Measurements from ENCODE around the gene LGI4.
"Not testable (repeated sequence)": the region's sequence is repeated elsewhere in the genome, so short reads cannot be mapped to it uniquely, and the experiment has no call there.

Gene LGI4

DNA sequence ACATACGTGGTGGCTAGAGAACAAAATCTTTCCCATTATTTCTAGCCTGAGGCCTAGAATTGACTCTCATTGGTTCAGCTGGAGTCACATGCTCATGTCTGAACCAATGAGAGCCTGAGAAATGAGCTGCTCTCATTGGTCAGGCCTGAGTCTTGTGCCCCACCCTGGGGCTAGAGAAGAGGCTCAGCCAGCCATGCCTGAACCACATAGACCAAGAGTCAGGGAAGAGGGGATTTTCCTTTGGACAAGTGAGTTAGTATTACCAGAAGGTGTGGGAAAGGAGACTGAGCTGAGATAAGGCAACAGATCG, 26.5 kb upstream of the LGI4 start:
- no peak overlapping the region for H3K4me3 ChIP-seq (ENCODE audit: low read depth, low read length)

DNA sequence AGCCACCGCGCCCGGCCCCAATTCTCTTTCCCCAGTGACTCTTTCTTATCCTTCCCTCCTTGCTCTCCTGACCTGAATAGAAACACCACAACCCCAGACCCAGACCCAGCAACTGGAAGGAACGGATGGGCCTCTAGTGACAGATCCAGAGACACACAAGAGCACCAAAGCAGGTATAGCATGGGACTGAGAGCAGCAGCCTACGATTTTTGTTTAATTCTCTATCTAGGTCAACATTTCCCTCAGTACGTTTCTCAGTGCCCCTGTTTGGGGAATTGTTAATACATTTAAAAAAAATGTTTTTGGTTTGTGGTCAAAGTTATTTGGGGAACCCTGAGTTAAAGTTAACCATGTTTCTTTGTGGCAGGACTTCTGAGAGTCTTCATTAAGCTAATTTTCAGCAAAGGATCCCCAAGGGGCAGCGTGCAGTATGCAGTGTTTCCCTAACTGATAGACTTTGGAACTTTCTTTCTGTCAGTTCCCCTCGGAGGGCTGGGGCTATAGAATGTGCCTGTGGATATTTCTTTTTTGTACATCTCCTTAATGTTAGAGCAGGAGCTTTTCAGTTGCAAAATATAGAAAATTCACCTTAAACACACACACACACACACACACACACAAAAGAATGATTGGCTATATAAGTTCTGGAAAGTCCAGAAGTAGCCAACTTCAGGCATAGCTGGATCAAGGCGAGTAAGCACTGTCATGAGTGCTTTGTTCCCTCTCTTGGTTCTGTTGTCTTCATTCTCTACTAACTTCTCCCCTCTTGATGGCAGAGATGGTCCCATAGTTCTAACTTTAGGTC, 26.0 kb upstream of the LGI4 start:
- no peak overlapping the region for H3K4me3 ChIP-seq (ENCODE audit: low read depth, low read length)

GRCh38 chr19:35159606-35160005, 24.7 kb upstream of the LGI4 start:
- no peak overlapping the region for H3K4me3 ChIP-seq (ENCODE audit: low read depth, low read length)

DNA sequence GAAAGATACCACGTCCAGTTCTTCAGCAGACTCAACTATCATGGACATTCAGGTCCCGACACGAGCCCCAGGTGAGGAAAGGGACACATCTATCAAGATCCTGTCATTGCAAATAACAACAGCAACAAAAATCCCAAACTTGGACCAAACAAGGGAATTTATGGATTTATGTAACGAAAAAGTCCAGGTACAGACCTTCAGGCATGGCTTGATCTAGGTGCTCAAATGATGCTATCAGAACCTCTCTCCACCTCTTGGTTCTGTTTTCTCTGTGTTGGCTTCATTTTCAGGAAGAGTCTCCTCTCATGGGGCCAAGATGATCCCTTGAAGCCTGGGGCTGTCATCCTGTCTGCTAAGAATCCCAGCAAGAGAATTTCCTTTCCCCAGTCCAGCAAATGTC, 22.6 kb upstream of the LGI4 start:
- no peak overlapping the region for H3K4me3 ChIP-seq (ENCODE audit: low read depth, low read length)

- H3K4me3 ChIP-seq (ENCODE audit: low read depth, low read length) = no peak overlapping the region
Measured at GRCh38 chr19:35156673-35157014, 21.8 kb upstream of the LGI4 start.

DNA sequence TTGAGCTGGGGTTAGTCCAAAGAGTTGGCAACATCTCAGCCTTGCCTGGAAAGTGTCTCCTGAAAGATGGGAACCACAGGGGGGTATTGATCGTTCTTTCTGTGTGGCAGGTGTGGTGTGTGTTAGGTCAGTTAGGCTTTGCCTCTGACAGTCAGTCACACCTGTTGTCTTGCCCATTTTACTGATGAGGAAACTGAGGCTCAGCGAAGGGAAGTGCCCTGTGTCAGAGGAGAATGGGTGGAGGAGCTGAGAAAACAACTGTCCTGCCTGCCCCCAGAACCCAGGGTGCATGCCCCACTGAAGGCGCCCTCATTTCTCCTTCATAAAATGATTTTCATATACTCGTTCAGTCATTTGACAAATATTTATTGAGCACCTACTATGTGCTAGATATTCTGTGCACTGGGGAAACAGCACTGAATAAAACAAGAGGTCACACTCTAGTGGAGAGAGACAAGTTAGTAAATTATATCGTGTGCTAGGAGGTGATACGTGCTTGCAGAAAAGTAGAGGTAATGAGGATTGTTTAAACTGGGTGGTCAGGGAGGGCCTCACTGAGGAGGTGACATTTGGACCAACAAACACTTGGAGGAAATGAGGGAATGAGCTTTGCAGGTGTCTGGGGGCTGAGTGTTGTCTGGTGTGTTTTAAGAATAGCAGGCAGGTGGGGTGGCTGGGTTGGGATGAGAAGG, 21.3 kb upstream of the LGI4 start:
- H3K4me3 ChIP-seq (ENCODE audit: low read depth, low read length) = no peak overlapping the region

GRCh38 chr19:35155441-35155840, 20.6 kb upstream of the LGI4 start:
- H3K4me3 ChIP-seq (ENCODE audit: low read depth, low read length) = peak overlapping the region; percentile 72

- H3K4me3 ChIP-seq (ENCODE audit: low read depth, low read length) = peak within 1 kb of the TSS; percentile 72
Measured at GRCh38 chr19:35154525-35155406, 19.9 kb upstream of the LGI4 start, which contains the start of gene FXYD5. FXYD5 (plus strand) TSS chr19:35154735; CDS start chr19:35155551, 816 bp downstream.

DNA sequence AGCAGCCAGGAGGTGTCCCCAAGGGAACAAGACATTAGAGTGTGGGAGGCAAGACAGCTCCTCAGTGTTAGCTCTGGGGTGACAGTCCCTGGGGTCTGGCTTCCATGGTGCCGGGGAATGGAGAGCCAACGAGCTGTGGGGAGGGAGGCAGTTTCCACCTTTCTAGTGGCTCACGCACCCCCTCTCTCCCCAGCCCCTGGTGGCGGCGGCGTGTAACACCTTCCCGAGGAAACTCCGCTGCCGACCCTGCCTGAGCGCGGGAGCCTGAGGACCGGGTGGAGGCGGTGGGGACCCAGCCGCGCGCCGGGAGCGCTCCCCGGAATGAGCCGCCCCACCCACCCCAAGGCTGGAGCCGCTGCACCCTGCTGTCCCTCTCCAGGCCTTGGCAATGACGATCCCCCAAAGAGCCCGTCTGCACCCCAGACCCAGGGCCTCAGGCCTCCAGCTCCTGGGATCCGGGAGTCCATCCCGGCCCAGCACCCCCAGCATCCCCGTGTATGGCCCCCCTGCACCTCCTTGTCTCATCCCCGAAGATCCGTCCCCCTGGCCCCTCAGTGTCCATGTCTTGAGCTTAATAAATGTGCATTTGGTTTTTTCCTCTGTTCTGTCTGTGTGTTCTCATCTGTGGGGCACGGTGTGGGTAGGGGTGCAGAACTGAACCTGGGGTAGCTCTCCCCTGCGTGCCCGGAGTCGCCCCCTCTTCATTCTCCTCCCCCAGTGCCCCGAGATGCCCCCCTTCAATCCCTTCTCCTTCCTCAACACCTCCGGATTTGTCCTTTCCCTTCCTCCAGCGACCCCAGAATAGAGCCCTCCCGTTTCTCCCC, 19.1 kb upstream of the LGI4 start:
- H3K4me3 ChIP-seq (ENCODE audit: low read depth, low read length) = peak overlapping the region; percentile 72

DNA sequence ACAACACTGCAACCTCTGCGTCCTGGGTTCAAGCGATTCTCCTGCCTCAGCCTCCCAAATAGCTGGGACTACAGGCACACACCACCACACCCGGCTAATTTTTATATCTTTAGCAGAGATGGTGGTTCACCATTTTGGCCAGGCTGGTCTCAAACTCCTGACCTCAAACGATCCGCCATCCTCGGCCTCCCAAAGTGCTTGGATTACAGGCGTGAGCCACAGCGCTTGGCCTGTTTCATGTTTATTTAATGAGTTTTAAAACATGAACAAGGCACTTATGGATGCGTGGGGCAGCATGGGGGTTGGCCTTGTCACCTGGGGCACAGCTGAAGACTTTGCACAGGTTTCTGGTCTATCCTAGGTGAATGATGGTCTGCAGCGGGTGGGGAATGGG, 18.3 kb upstream of the LGI4 start:
- not testable (repeated sequence) for H3K4me3 ChIP-seq (ENCODE audit: low read depth, low read length)

- H3K4me3 ChIP-seq (ENCODE audit: low read depth, low read length) = no peak overlapping the region
Measured at GRCh38 chr19:35151273-35152065, 16.6 kb upstream of the LGI4 start.

DNA sequence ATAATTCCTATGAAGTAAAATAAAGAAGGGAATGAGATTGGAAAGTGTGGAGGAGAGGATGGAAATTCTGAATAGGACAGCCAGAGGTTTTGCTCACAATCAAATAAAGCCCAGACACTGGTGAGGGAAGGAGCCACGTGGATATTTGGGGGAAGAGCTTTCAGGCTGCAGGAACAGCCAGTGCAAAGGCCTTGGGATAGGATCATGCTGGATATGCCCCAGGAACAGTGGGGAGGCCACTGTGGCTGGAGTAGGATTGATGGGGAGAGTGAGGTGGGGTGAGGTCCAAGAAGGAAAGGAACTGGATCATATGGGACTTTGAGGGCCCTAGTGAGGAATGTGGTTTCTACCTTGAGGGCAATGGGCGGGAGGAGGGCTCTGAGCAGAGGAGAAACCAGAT, 15.6 kb upstream of the LGI4 start:
- no peak overlapping the region for H3K4me3 ChIP-seq (ENCODE audit: low read depth, low read length)

- H3K4me3 ChIP-seq (ENCODE audit: low read depth, low read length) = no peak overlapping the region
Measured at GRCh38 chr19:35149463-35149862, 14.6 kb upstream of the LGI4 start.

DNA sequence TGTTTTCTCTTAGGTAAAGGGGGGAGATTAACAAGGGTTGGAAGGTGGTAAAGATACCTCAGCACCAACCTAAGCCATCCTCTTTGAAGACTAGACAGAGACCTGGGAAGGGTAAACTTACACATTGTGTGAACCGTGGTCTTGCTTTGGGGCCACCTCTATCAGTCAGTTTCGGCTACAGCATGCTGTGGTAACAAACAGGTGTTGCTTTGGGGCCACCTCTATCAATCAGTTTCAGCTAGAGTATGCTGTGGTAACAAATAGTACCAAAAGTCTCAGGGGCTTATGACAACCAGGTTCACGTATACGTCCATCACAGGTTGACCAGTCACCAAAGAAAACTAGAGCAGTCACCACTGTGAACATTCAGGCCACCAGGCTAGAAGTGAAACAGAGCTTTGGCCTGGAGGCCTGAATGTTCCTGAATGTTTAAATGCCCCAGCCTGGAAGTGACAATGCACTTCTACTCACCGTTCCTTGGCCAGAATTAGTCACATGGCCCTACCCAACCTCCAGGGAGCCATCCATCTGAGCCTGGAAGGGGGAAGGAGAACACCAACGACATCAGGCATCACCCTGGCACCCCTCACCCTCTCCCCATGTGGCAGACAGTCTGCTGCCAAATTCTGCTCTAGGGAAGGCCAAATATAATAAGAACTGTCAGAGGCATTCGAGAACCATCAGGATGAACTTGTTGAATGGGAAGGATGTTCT, 12.0 kb upstream of the LGI4 start:
- no peak overlapping the region for H3K4me3 ChIP-seq (ENCODE audit: low read depth, low read length)

DNA sequence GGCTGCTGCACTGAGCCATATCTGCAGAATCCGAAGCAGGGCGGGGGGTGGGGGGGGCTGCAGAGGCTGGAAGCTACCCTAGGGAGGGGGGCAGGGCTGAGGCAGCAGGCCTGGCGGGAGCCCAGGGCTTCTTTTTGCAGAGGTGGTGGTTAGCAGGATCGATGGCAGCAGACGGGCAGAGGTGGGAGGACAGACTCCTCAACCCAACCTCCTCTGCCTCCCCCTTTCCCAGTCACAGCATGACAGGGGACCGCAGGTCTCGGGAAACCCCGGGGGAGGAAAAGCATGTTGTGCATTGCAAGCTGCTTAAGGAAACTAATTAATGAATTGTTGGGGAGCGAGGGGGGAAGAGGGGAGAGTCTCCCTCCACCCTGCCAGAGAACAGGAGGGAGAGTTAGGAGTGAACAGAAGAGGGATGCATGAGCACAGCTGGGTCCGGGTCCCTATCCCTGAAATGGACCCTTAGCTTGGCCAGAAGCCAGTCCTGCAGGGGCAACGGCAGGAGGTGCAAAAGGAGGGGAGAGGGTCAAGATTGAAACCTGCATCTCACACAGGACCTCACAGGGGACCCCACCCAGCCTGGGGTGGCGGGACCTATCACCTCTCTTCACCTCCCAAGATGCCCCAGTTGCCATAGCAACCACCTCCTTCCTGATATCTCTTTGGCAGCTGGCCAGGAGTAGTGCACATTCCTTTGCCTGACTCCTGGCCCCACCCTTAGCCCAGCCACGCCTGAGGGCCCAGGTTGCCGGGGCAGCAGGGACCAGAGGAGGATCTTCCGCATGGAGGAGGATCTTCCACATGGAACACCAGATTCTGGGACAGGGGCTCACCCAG, 10.0 kb upstream of the LGI4 start:
- H3K4me3 ChIP-seq (ENCODE audit: low read depth, low read length) = no peak overlapping the region

DNA sequence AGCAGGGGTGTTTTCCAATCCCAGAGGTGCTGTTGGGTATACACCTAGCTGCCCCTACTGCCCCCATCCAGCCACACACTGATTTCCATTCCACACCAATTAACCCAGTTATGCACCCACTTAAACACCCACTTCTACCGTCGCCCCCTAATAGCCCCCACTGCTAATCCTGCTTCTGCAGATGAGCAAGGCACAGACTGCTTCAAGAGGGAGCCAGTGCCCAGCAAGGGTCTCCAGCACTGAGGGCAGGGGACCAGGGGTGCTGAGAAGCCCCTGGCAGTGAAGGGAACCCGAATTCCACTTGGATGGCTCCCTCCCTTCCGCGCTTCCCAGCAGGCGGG, 9.4 kb upstream of the LGI4 start:
- H3K4me3 ChIP-seq (ENCODE audit: low read depth, low read length) = no peak overlapping the region

DNA sequence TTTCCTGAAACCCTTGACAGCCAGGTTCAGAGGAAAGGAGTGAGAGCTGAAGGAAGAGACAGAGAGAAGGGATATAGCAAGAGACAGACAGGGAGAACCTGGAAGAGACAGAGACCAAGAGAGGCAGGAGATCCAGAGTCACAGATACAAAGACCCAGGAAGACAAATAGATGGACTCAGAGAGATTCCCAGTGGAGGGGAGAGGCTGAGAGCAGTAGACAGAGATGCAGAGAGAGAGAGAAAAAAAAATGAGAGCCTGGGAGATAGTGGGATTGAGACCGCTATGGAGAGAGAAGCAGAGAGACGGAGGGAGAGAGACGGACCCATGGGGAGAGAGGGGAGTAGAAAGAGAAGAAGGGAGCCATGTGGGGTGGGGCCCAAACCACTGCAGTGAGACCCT, 9.0 kb upstream of the LGI4 start:
- no peak overlapping the region for H3K4me3 ChIP-seq (ENCODE audit: low read depth, low read length)

DNA sequence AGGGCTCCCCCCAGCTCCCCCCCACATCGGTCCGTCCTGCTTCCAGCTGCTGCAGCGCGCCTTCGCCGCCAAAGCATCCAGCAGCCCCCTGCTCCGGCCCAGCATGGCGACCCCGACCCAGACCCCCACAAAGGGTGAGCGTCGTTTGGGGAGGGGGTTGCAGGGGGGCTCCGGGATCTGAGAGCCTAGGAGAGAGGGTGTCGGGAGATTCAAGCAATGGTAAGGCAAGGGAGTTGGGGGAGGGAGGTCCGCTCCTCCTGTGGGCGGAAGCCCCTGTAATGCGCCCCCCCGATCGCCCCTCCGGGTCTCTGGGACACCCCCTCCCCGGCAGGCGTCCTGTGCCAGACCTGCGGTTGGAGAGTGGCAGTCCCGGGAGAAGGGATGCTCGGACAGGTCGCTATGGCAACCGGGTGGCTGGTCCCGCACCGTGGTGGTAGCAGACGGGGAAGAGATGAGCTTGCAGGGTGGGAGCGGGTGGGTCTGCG, 8.4 kb upstream of the LGI4 start, which contains the start of gene FXYD7:
FXYD7 (plus strand) TSS at position 25 of the 485 bp plus-strand sequence; CDS start at position 104, 79 bp downstream.
- H3K4me3 ChIP-seq (ENCODE audit: low read depth, low read length) = peak within 1 kb of the TSS; percentile 52

All from iPS-11a (cell line).